DMS 273 treated with DMSO at 0.1 percent for 48 hours (cell line): ENCODE results near the gene SPDL1.
"Not testable (repeated sequence)": the region's sequence is repeated elsewhere in the genome, so short reads cannot be mapped to it uniquely, and the experiment has no call there.

Experiments used
- DNase-seq: peaks from one replicate; lab custom pipeline; 2025; lab: John Stamatoyannopoulos, UW

The SPDL1 gene

GRCh38 chr5:169574134-169574646 lies 9.4 kb upstream of the SPDL1 start:
- DNase-seq, result no peak

GRCh38 chr5:169576181-169576598 lies 7.4 kb upstream of the SPDL1 start:
- DNase-seq, result no peak

- DNase-seq, result no peak
These were observed 5.6 kb upstream of the SPDL1 start for GRCh38 chr5:169577951-169578350.

GRCh38 chr5:169580964-169581363 lies 2.6 kb upstream of the SPDL1 start:
- no peak for DNase-seq

GRCh38 chr5:169581580-169582227 lies 1.9 kb upstream of the SPDL1 start:
- DNase-seq, result peak; percentile 35

- no peak for DNase-seq
These were observed 511 bp upstream of the SPDL1 start for GRCh38 chr5:169583101-169583423.

GRCh38 chr5:169584998-169585451 lies 1.5 kb downstream of the SPDL1 start:
- DNase-seq, result no peak

GRCh38 chr5:169590602-169591001 lies 7.0 kb downstream of the SPDL1 start:
- no peak for DNase-seq

GRCh38 chr5:169591636-169592035 lies 8.1 kb downstream of the SPDL1 start:
- DNase-seq, result no peak

GRCh38 chr5:169592937-169593650 lies 9.5 kb downstream of the SPDL1 start:
- DNase-seq, result no peak

GRCh38 chr5:169595172-169595820 lies 11.7 kb downstream of the SPDL1 start:
- no peak for DNase-seq

- no peak for DNase-seq
These were observed 15.9 kb downstream of the SPDL1 start for GRCh38 chr5:169599451-169599850.

- DNase-seq, result no peak
These were observed 19.0 kb downstream of the SPDL1 start for GRCh38 chr5:169602535-169602934.

GRCh38 chr5:169606279-169606678 lies 22.7 kb downstream of the SPDL1 start:
- DNase-seq, result no peak

- DNase-seq, result no peak
These were observed 24.3 kb downstream of the SPDL1 start for GRCh38 chr5:169607882-169608281.

GRCh38 chr5:169609716-169610115 lies 26.1 kb downstream of the SPDL1 start:
- no peak for DNase-seq

GRCh38 chr5:169610606-169611005 lies 27.0 kb downstream of the SPDL1 start:
- DNase-seq, result no peak

- no peak for DNase-seq
These were observed 32.0 kb downstream of the SPDL1 start for GRCh38 chr5:169615561-169615960.

GRCh38 chr5:169624307-169624706 lies 40.7 kb downstream of the SPDL1 start:
- not testable (repeated sequence) for DNase-seq

- DNase-seq, result no peak
These were observed 43.2 kb downstream of the SPDL1 start for GRCh38 chr5:169626779-169627178.

- no peak for DNase-seq
These were observed 44.0 kb downstream of the SPDL1 start for GRCh38 chr5:169627551-169627950.

- DNase-seq, result no peak
These were observed 45.3 kb downstream of the SPDL1 start for GRCh38 chr5:169628892-169629291.
